Measurements from ENCODE around the gene SCCPDH. TPM values are rescaled to one million over a fixed set of nuclear protein-coding genes. Genes with fewer than 3 reads are reported as not detected.
"Not testable (repeated sequence)": the region's sequence is repeated elsewhere in the genome, so short reads cannot be mapped to it uniquely, and the experiment has no call there.

The SCCPDH gene
- total and polyA plus RNA-seq, 2 donors (not counting 1 experiment from before 2014, with no cell fraction given): 47.8 to 58.0 TPM

DNA sequence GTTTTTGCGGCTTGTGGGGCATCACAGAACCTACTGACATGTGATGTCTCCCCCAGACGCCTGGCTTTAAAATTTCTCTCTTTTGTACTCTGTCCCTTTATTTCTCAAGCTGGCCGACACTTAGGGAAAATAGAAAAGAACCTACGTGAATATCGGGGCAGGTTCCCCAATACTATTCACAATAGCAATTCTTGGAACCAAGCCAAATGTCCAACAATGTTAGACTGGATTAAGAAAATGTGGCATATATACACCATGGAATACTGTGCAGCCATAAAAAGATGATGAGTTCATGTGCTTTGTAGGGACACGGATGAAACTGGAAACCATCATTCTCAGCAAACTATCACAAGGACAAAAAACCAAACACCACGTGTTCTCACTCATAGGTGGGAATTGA, 3.4 kb upstream of the SCCPDH start:
- H3K4me2 ChIP-seq (ENCODE audit: extremely low read depth, insufficient read depth, low read length): not testable (repeated sequence)

GRCh38 chr1:246722720-246723119, 1.5 kb upstream of the SCCPDH start:
- Histone ChIP-seq H4K20me1 (ENCODE audit: control insufficient read depth, extremely low read depth, insufficient read depth, low read length) (no peaks in the 10 kb centered on the region), H2AFZ (ENCODE audit: low read length) (no peak overlapping the region), H3K79me2 (ENCODE audit: control insufficient read depth, insufficient read depth, low read length) (peaks cover 16% of the 10 kb centered on the region), H3K36me3 (ENCODE audit: control insufficient read depth, insufficient read depth, low read length) (no peaks in the 10 kb centered on the region), H3K9ac (ENCODE audit: insufficient read depth, low read length) (no peak overlapping the region), H3K4me1 (ENCODE audit: control insufficient read depth, extremely low read depth, insufficient read depth, low read length) (no peaks in the 10 kb centered on the region), H3K4me3 (replicated peaks in 1 of 4; ENCODE audit: control extremely low read depth in 1 of 4, insufficient read depth in 1 of 4, low read depth in 3 of 4, low read length in 4 of 4) (no peak overlapping the region), H3K9me3 (ENCODE audit: control insufficient read depth, insufficient read depth, low read depth, low read length) (no peaks in the 10 kb centered on the region), H3K27ac (ENCODE audit: insufficient read depth, low read length) (no peak overlapping the region), H3K27me3 (ENCODE audit: control insufficient read depth, insufficient read depth, low read length) (no peaks in the 10 kb centered on the region), H3K4me2 (ENCODE audit: extremely low read depth, insufficient read depth, low read length) (no peak overlapping the region)
- no peak for DNase-seq (ENCODE audit: low read depth in 2 of 2)
- TF ChIP-seq EZH2 (IDR thresholded peaks at IDR 0.05; ENCODE audit: low read length, missing control alignments): no peak
- TF ChIP-seq, protein P1, sequence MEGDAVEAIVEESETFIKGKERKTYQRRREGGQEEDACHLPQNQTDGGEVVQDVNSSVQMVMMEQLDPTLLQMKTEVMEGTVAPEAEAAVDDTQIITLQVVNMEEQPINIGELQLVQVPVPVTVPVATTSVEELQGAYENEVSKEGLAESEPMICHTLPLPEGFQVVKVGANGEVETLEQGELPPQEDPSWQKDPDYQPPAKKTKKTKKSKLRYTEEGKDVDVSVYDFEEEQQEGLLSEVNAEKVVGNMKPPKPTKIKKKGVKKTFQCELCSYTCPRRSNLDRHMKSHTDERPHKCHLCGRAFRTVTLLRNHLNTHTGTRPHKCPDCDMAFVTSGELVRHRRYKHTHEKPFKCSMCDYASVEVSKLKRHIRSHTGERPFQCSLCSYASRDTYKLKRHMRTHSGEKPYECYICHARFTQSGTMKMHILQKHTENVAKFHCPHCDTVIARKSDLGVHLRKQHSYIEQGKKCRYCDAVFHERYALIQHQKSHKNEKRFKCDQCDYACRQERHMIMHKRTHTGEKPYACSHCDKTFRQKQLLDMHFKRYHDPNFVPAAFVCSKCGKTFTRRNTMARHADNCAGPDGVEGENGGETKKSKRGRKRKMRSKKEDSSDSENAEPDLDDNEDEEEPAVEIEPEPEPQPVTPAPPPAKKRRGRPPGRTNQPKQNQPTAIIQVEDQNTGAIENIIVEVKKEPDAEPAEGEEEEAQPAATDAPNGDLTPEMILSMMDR (conservative IDR thresholded peaks at IDR 0.05 in 1 of 2, IDR thresholded peaks at IDR 0.05 in 1 of 2; ENCODE audit: low read depth in 1 of 2, low read length in 2 of 2): no peak

More for the DNA sequence above, 3.4 kb upstream of the SCCPDH start:
- H2AFZ ChIP-seq (ENCODE audit: low read length); H4K20me1 ChIP-seq (ENCODE audit: control insufficient read depth, extremely low read depth, insufficient read depth, low read length); H3K9me3 ChIP-seq (ENCODE audit: control insufficient read depth, insufficient read depth, low read depth, low read length); H3K27me3 ChIP-seq (ENCODE audit: control insufficient read depth, insufficient read depth, low read length); H3K27ac ChIP-seq (ENCODE audit: insufficient read depth, low read length); DNase-seq (ENCODE audit: low read depth in 2 of 2); H3K4me1 ChIP-seq (ENCODE audit: control insufficient read depth, extremely low read depth, insufficient read depth, low read length); H3K36me3 ChIP-seq (ENCODE audit: control insufficient read depth, insufficient read depth, low read length); H3K9ac ChIP-seq (ENCODE audit: insufficient read depth, low read length); H3K4me3 ChIP-seq (replicated peaks in 1 of 4; ENCODE audit: control extremely low read depth in 1 of 4, insufficient read depth in 1 of 4, low read depth in 3 of 4, low read length in 4 of 4): not testable (repeated sequence)
- H3K79me2 ChIP-seq (ENCODE audit: control insufficient read depth, insufficient read depth, low read length): peaks cover 13% of the 10 kb centered on the region

DNA sequence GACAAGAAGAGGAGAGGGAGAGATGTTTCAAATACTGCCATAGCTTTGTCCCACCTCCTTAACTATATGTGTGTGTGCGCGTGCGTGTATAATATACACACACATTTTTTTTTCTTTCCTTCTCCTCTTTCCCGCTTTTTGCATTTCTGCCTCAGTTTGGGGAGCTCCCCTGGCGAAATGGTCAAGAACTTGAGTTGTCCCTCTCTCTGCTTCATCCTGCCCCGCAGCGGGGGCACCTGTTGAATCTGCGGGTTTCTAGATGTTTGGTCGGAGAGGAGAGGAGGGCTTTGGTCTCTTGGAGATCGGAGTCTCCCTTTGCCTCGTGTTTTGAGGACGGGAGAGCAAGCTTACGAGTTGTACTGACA, 504 bp downstream of the SCCPDH start:
- peak; percentile 48 to 57 for DNase-seq (ENCODE audit: low read depth in 2 of 2)
- no peaks in the 10 kb centered on the region for H4K20me1 ChIP-seq (ENCODE audit: control insufficient read depth, extremely low read depth, insufficient read depth, low read length)
- peak overlapping the region; percentile 86 for H2AFZ ChIP-seq (ENCODE audit: low read length)
- H3K27ac ChIP-seq (ENCODE audit: insufficient read depth, low read length): peak overlapping the region; percentile 79
- H3K36me3 ChIP-seq (ENCODE audit: control insufficient read depth, insufficient read depth, low read length): peaks cover 1% of the 10 kb centered on the region
- no peak for TF ChIP-seq EZH2 (IDR thresholded peaks at IDR 0.05; ENCODE audit: low read length, missing control alignments)
- TF ChIP-seq, protein P1 (conservative IDR thresholded peaks at IDR 0.05 in 1 of 2, IDR thresholded peaks at IDR 0.05 in 1 of 2; ENCODE audit: low read depth in 1 of 2, low read length in 2 of 2): no peak
- no peaks in the 10 kb centered on the region for H3K4me1 ChIP-seq (ENCODE audit: control insufficient read depth, extremely low read depth, insufficient read depth, low read length)
- peak overlapping the region; percentile 81 to 92 (median 86) for H3K4me3 ChIP-seq (replicated peaks in 1 of 4; ENCODE audit: control extremely low read depth in 1 of 4, insufficient read depth in 1 of 4, low read depth in 3 of 4, low read length in 4 of 4)
- peak overlapping the region; percentile 88 for H3K9ac ChIP-seq (ENCODE audit: insufficient read depth, low read length)
- H3K4me2 ChIP-seq (ENCODE audit: extremely low read depth, insufficient read depth, low read length): peak overlapping the region; percentile 95
- H3K9me3 ChIP-seq (ENCODE audit: control insufficient read depth, insufficient read depth, low read depth, low read length): no peaks in the 10 kb centered on the region
- no peaks in the 10 kb centered on the region for H3K27me3 ChIP-seq (ENCODE audit: control insufficient read depth, insufficient read depth, low read length)
- H3K79me2 ChIP-seq (ENCODE audit: control insufficient read depth, insufficient read depth, low read length): peaks cover 16% of the 10 kb centered on the region

Data from fibroblast of lung (primary cell).